ENCODE results near the gene DOK4.

DNA sequence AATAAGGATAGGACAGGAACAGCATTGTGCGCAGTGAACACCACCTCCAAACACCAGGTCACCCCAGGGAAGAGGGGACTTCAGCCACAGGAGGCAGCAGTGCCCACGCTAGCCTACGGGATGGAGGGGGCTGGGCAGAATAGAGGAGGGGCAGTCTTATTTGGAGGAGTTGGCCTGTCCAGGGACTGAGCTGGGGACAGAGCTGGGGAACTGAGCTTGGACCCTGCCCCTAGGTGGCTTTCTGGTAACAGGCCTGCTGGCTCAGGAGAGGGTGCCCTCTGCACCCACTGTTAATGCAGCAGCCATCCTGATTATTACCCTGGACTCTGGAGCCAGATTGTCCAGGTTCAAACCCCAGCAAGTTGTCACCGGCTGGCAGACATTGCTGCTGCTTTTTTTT is 40.7 kb upstream of the DOK4 start:
- TF ChIP-seq, protein P1, sequence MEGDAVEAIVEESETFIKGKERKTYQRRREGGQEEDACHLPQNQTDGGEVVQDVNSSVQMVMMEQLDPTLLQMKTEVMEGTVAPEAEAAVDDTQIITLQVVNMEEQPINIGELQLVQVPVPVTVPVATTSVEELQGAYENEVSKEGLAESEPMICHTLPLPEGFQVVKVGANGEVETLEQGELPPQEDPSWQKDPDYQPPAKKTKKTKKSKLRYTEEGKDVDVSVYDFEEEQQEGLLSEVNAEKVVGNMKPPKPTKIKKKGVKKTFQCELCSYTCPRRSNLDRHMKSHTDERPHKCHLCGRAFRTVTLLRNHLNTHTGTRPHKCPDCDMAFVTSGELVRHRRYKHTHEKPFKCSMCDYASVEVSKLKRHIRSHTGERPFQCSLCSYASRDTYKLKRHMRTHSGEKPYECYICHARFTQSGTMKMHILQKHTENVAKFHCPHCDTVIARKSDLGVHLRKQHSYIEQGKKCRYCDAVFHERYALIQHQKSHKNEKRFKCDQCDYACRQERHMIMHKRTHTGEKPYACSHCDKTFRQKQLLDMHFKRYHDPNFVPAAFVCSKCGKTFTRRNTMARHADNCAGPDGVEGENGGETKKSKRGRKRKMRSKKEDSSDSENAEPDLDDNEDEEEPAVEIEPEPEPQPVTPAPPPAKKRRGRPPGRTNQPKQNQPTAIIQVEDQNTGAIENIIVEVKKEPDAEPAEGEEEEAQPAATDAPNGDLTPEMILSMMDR (IDR thresholded peaks at IDR 0.05; ENCODE audit: extremely low read depth in 1 of 2, insufficient read depth in 1 of 2, low read depth in 1 of 2, low read length in 2 of 2), result no peak
- TF ChIP-seq POLR2A (IDR thresholded peaks at IDR 0.05; ENCODE audit: low read depth, low read length) (no peak), FOS (IDR thresholded peaks at IDR 0.05; ENCODE audit: borderline replicate concordance, insufficient read depth, low read length) (no peak), POLR2AphosphoS5 (IDR thresholded peaks at IDR 0.05; ENCODE audit: insufficient read depth, low read depth, low read length) (no peak), EZH2 (IDR thresholded peaks at IDR 0.05; ENCODE audit: borderline replicate concordance, low read depth, low read length, severe bottlenecking) (no peak)

All from endothelial cell of umbilical vein (primary cell).